H1 (cell line): Measurements from ENCODE around the gene GLB1L3. TPM values are rescaled to one million over a fixed set of nuclear protein-coding genes. Genes with fewer than 3 reads are reported as not detected.

ENCODE experiments used
- CTCF ChIA-PET: fragments of 300-600 bp; sonication (Branson Sonifier 250); formaldehyde crosslinking; loops from one replicate; lab custom pipeline; 2021; ENCODE audit not compliant: partially characterized antibody; lab: Charles Lee
- POLR2A ChIA-PET: fragments of 300-600 bp; sonication (Branson Sonifier 250); formaldehyde crosslinking; loops from one replicate; lab custom pipeline; 2021; ENCODE audit warnings: inconsistent platforms; ENCODE audit not compliant: partially characterized antibody; lab: Charles Lee
- DNase-seq, 2 experiments: peaks; one replicate each; pipeline versions ENCODE4 v3.0.0 to v3.0.0-alpha.2; 2010 to 2022; ENCODE audit warnings: low spot score in 2 of 2, low read depth in 1 of 2, mixed read lengths in 1 of 2
- FAIRE-seq: peaks from 2 replicates; lab custom pipeline; 2011; peaks lifted over from hg19 to GRCh38; lab: Jason Lieb, UNC
- H2AFZ ChIP-seq: 2 replicates; pipeline ENCODE4 v1.8.1; 2012; ENCODE audit warnings: low read length, inconsistent platforms
- H2AK5ac ChIP-seq: 2 replicates; pipeline ENCODE4 v1.6.1; 2013; ENCODE audit warnings: low read depth, low read length
- H2BK120ac ChIP-seq: replicated peaks from 2 replicates; pipeline ENCODE3; 2013; ENCODE audit warnings: low read depth, low read length, inconsistent platforms
- H2BK12ac ChIP-seq: 2 replicates; pipeline ENCODE4 v1.6.1; 2013; ENCODE audit warnings: low read depth, low read length
- H2BK15ac ChIP-seq: 2 replicates; pipeline ENCODE4 v1.6.1; 2013; ENCODE audit warnings: low read length
- H2BK20ac ChIP-seq: 2 replicates; pipeline ENCODE4 v1.6.1; 2013; ENCODE audit warnings: low read length
- H2BK5ac ChIP-seq: 2 replicates; pipeline ENCODE4 v1.6.1; 2013; ENCODE audit warnings: low read depth, low read length
- H3K14ac ChIP-seq: 2 replicates; pipeline ENCODE4 v1.6.1; 2013; ENCODE audit warnings: inconsistent platforms; ENCODE audit not compliant: insufficient read length
- H3K18ac ChIP-seq: 2 replicates; pipeline ENCODE4 v1.6.1; 2013; ENCODE audit warnings: low read length; ENCODE audit errors: extremely low read depth
- H3K23ac ChIP-seq: 2 replicates; pipeline ENCODE4 v1.6.1; 2013; ENCODE audit warnings: inconsistent platforms; ENCODE audit not compliant: insufficient read length
- H3K23me2 ChIP-seq: 2 replicates; pipeline ENCODE4 v1.6.1; 2013; ENCODE audit warnings: low read depth, low read length
- H3K27ac ChIP-seq: 2 replicates; pipeline ENCODE4 v1.6.1; 2011; ENCODE audit warnings: low read depth, low read length, inconsistent platforms
- H3K27me3 ChIP-seq, 4 experiments: replicated peaks in 1 of 4; 1 replicate in 1 of 4; 2 replicates in 3 of 4; pipeline versions ENCODE4 v1.6.1 to v1.8.1; 2011 to 2013; ENCODE audit warnings: low read length in 3 of 4, mild to moderate bottlenecking in 3 of 4, inconsistent platforms in 2 of 4, mixed read lengths in 2 of 4, moderate library complexity in 1 of 4; ENCODE audit not compliant: control insufficient read depth in 3 of 4, insufficient read depth in 3 of 4; ENCODE audit errors: extremely low read depth in 1 of 4
- H3K36me3 ChIP-seq, 4 experiments: 2 replicates each; pipeline versions ENCODE4 v1.6.1 to v1.8.1; 2011 to 2013; ENCODE audit warnings: mild to moderate bottlenecking in 4 of 4, low read length in 3 of 4, moderate library complexity in 2 of 4, control low read depth in 1 of 4, inconsistent platforms in 1 of 4; ENCODE audit not compliant: insufficient read depth in 4 of 4, control insufficient read depth in 2 of 4
- H3K4ac ChIP-seq: replicated peaks from 2 replicates; pipeline ENCODE3; 2013; ENCODE audit warnings: low read length, low read depth, mixed read lengths, inconsistent platforms; ENCODE audit not compliant: insufficient read length
- H3K4me1 ChIP-seq, 4 experiments: replicated peaks in 1 of 4; 1 replicate in 1 of 4; 2 replicates in 3 of 4; pipeline versions ENCODE4 v1.6.1 to v1.8.1; 2011 to 2013; ENCODE audit warnings: low read length in 3 of 4, inconsistent platforms in 2 of 4, mixed read lengths in 1 of 4; ENCODE audit not compliant: insufficient read depth in 4 of 4, control insufficient read depth in 3 of 4
- H3K4me2 ChIP-seq, 2 experiments: 2 replicates each; pipeline versions ENCODE4 v1.6.1 to v1.8.1; 2011 to 2013; ENCODE audit warnings: low read depth in 2 of 2, low read length in 2 of 2, control low read depth in 1 of 2, inconsistent platforms in 1 of 2, mild to moderate bottlenecking in 1 of 2; ENCODE audit not compliant: insufficient read depth in 1 of 2
- H3K4me3 ChIP-seq, 4 experiments: fragments of 200-600, 300-600 bp in 1 of 4; sonication (generic), shearing (Covaris generic), sonication (Bioruptor Twin) in 1 of 4; 2 replicates each; pipeline versions ENCODE4 v1.5.1 to v1.8.1; 2011 to 2016; ENCODE audit warnings: low read length in 4 of 4, low read depth in 3 of 4, control low read depth in 2 of 4, inconsistent platforms in 2 of 4, mild to moderate bottlenecking in 2 of 4, mixed read lengths in 1 of 4, moderate library complexity in 1 of 4; ENCODE audit not compliant: insufficient read depth in 2 of 4; ENCODE audit errors: extremely low read depth in 1 of 4
- H3K56ac ChIP-seq: replicated peaks from 2 replicates; pipeline ENCODE3; 2013; ENCODE audit warnings: low read depth, mild to moderate bottlenecking, mixed read lengths, low read length, inconsistent platforms; ENCODE audit not compliant: insufficient read length
- H3K79me1 ChIP-seq: 2 replicates; pipeline ENCODE4 v1.6.1; 2013; ENCODE audit warnings: low read depth, low read length, control low read depth
- H3K79me2 ChIP-seq, 2 experiments: 2 replicates each; pipeline versions ENCODE4 v1.6.1 to v1.8.1; 2012 to 2013; ENCODE audit warnings: low read length in 2 of 2, mild to moderate bottlenecking in 2 of 2, inconsistent platforms in 1 of 2; ENCODE audit not compliant: insufficient read depth in 2 of 2, control insufficient read depth in 1 of 2
- H3K9ac ChIP-seq, 4 experiments: replicated peaks in 1 of 4; 1 replicate in 1 of 4; 2 replicates in 3 of 4; pipeline versions ENCODE4 v1.6.1 to v1.8.1; 2011 to 2013; ENCODE audit warnings: low read depth in 3 of 4, low read length in 3 of 4, control low read depth in 2 of 4, mild to moderate bottlenecking in 2 of 4, moderate library complexity in 2 of 4, inconsistent platforms in 1 of 4; ENCODE audit errors: extremely low read depth in 1 of 4
- H3K9me3 ChIP-seq, 2 experiments: 2 replicates each; pipeline versions ENCODE4 v1.6.1 to v1.8.1; 2012 to 2013; ENCODE audit warnings: mild to moderate bottlenecking in 2 of 2, moderate library complexity in 2 of 2, control low read depth in 1 of 2, inconsistent platforms in 1 of 2, low read depth in 1 of 2, low read length in 1 of 2, mixed read lengths in 1 of 2; ENCODE audit not compliant: insufficient read depth in 2 of 2
- H4K20me1 ChIP-seq, 2 experiments: replicated peaks in 1 of 2; 2 replicates each; pipeline versions ENCODE3 to v1.8.1; 2011 to 2013; ENCODE audit warnings: inconsistent platforms in 2 of 2, low read length in 2 of 2, mild to moderate bottlenecking in 1 of 2; ENCODE audit not compliant: insufficient read depth in 2 of 2, control insufficient read depth in 1 of 2
- H4K5ac ChIP-seq: 2 replicates; pipeline ENCODE4 v1.6.1; 2013; ENCODE audit warnings: low read length, low read depth, mixed read lengths, inconsistent platforms; ENCODE audit not compliant: insufficient read length
- H4K8ac ChIP-seq: 2 replicates; pipeline ENCODE4 v1.8.0; 2013; ENCODE audit warnings: mild to moderate bottlenecking, moderate library complexity, low read length, inconsistent platforms; ENCODE audit not compliant: insufficient read depth; ENCODE audit errors: extremely low read depth
- H4K91ac ChIP-seq: replicated peaks from 2 replicates; pipeline ENCODE3; 2013; ENCODE audit warnings: low read length, mixed read lengths, inconsistent platforms; ENCODE audit not compliant: insufficient read length
- EGR1 ChIP-seq: IDR thresholded peaks from 2 replicates; pipeline ENCODE4 v1.6.1; 2011; ENCODE audit warnings: low read depth, low read length, borderline replicate concordance
- EP300 ChIP-seq, 2 experiments: IDR thresholded peaks; 1 replicate in 1 of 2; 2 replicates in 1 of 2; pipeline ENCODE4 v1.6.1; 2011 to 2012; ENCODE audit warnings: low read depth in 2 of 2, low read length in 2 of 2, mild to moderate bottlenecking in 2 of 2, borderline replicate concordance in 1 of 2, inconsistent platforms in 1 of 2, moderate library complexity in 1 of 2
- SP1 ChIP-seq: IDR thresholded peaks from 2 replicates; pipeline ENCODE4 v1.6.1; 2011; ENCODE audit warnings: low read depth, low read length
- WGBS, 2 experiments: shearing (Covaris generic) in 1 of 2; methylation state at CpG; one replicate each; pipeline versions ENCODE4 v1.1.6 to v1.1.7; 2013 to 2015; ENCODE audit warnings: low lambda C conversion rate in 2 of 2, mixed read lengths in 2 of 2, inconsistent platforms in 1 of 2, low coverage in 1 of 2, missing lambda C conversion rate in 1 of 2; ENCODE audit not compliant: insufficient replicate concordance in 2 of 2, insufficient coverage in 1 of 2, insufficient read length in 1 of 2; ENCODE audit errors: extremely low coverage in 1 of 2, missing lambda C conversion rate in 1 of 2; 5-methylcytosine and 5-hydroxymethylcytosine counted together
- polyA plus RNA-seq, 7 experiments: library from polyadenylated mRNA; depleted of rRNA in 3 of 7; stranded (reverse) in 5 of 7; unstranded in 2 of 7; fragments of >200 nt in 5 of 7; fragments of 200-250 nt in 2 of 7; gene quantifications; 1 replicate in 5 of 7; 2 replicates in 1 of 7; 4 replicates in 1 of 7; pipeline versions ENCODE4 v1.2.1 to v1.2.3, GENCODE V29; 2011 to 2013; ENCODE audit warnings: missing spikeins in 2 of 7, mixed read lengths in 2 of 7
- total RNA-seq: library from RNA; stranded (reverse); fragmentation: NEBNext Ultra II Directional; extraction: Animal tissue kit (Norgen Biotek cat#: 25700); gene quantifications from 2 replicates; pipeline ENCODE4 v1.2.1, GENCODE V29; 2021

The GLB1L3 gene
- total and polyA plus RNA-seq, 2 of the 8 experiments (the other 6 are each of a cell fraction or from before 2014, with no cell fraction given) = 14.9 to 33.2 TPM

DNA sequence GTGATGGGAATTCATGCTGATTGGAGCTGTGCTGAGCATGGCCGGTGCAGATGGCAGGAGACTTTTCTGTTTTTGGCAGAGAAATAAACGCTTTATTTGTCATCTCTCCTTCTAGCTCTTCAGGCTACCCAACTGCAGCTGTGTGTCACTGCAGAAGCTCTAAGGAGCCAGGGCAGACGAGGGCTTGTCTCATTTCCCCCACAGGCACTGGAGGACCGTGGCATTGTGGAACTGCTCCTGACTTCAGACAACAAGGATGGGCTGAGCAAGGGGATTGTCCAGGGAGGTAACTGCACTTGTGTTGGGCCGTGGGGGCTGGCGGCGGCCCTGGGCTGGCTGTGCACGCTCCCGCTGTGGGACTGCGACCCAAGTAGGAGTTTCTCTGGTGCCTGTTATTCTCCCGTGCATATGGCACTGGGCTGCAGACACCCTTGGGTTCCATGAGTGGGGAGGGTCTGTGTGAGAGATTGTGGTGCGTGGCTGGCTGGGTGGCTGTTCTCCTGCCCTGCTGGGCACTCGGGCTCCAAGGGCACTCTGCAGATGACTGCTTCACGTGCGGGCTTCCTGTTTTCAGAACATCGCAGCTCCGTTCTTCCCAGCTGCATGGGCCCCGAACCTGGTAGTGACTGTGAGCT is 82.8 kb downstream of the GLB1L3 start:
- Histone ChIP-seq H4K8ac (no peak overlapping the region), H2BK120ac (no peak overlapping the region), H2BK12ac (peak overlapping the region; percentile 27; the same call in 1 of the 2 replicates), H4K20me1 (no peaks in the 10 kb centered on the region), H2BK20ac (no peak overlapping the region), H3K27ac (no peak overlapping the region), H3K79me1 (no peaks in the 10 kb centered on the region), H3K9me3 (no peaks in the 10 kb centered on the region; a peak in 1 of 4 replicates), H2AK5ac (no peak overlapping the region), H3K14ac (no peak overlapping the region), H4K91ac (no peak overlapping the region), H3K56ac (no peak overlapping the region), H3K27me3 (peaks cover 0 to 15% (median 4%) of the 10 kb centered on the region in 4 experiments; a peak in 6 of 7 replicates), H3K18ac (no peak overlapping the region), H3K23me2 (no peaks in the 10 kb centered on the region), H3K23ac (no peak overlapping the region), H4K5ac (no peak overlapping the region), H3K9ac (no peak overlapping the region), H2BK15ac (no peak overlapping the region), H3K4me1 (no peaks in the 10 kb centered on the region; a peak in 1 of 7 replicates), H3K79me2 (no peaks in the 10 kb centered on the region), H2AFZ (no peak overlapping the region), H3K4me2 (no peak overlapping the region), H2BK5ac (no peak overlapping the region), H3K36me3 (no peaks in the 10 kb centered on the region), H3K4me3 (no peak overlapping the region), H3K4ac (no peak overlapping the region)
- WGBS, 2 experiments = 92% methylated on average over 18 of the region's 18 CpGs; no CpG with 5 or more reads in 1 of the 2 experiments
- TF ChIP-seq EP300 (IDR thresholded peaks at IDR 0.05; ENCODE audit: borderline replicate concordance in 1 of 2, low read depth in 2 of 2, low read length in 2 of 2) (no peak), EGR1 (no peak), SP1 (no peak)
- DNase-seq (no peak), FAIRE-seq (no peak)
- POLR2A ChIA-PET = interaction anchor here (1.0 kb wide), 1 partner anchor 13 kb away, joined by 3 read pairs; no protein-coding TSS in a partner anchor
- CTCF ChIA-PET = interaction anchor here (0.7 to 2.4 kb wide), 21 partner anchors 9 to 673 kb away, joined by 3 to 10 read pairs (median 4); no protein-coding TSS in a partner anchor
